ENCODE data around the gene CCDC66. TPM values are rescaled to one million over a fixed set of nuclear protein-coding genes. Genes with fewer than 3 reads are reported as not detected.

Gene CCDC66
- total RNA-seq, 1 experiment from 2014 or later, result 6.8 TPM

- in situ Hi-C loops (cut with HindIII; ENCODE audit: low pct_unique_long_range_greater_than_20kb, low sequenced_read_pairs), result no loop called here
- DNase-seq (ENCODE audit: low read depth), result no peak
Measured at GRCh38 chr3:56613016-56613415, 56.0 kb downstream of the CCDC66 start.

GRCh38 chr3:56616478-56617006 is 59.6 kb downstream of the CCDC66 start:
- no peak for DNase-seq (ENCODE audit: low read depth)
- in situ Hi-C loops (cut with HindIII; ENCODE audit: low pct_unique_long_range_greater_than_20kb, low sequenced_read_pairs), result no loop called here

GRCh38 chr3:56620371-56620770 is 63.4 kb downstream of the CCDC66 start:
- no peak for DNase-seq (ENCODE audit: low read depth)
- in situ Hi-C loops (cut with HindIII; ENCODE audit: low pct_unique_long_range_greater_than_20kb, low sequenced_read_pairs), result no loop called here

- in situ Hi-C loops (cut with HindIII; ENCODE audit: low pct_unique_long_range_greater_than_20kb, low sequenced_read_pairs), result no loop called here
- no peak for DNase-seq (ENCODE audit: low read depth)
Measured at GRCh38 chr3:56621681-56622080, 64.7 kb downstream of the CCDC66 start.

GRCh38 chr3:56622381-56622780 is 65.4 kb downstream of the CCDC66 start:
- in situ Hi-C loops (cut with HindIII; ENCODE audit: low pct_unique_long_range_greater_than_20kb, low sequenced_read_pairs), result no loop called here
- no peak for DNase-seq (ENCODE audit: low read depth)

GRCh38 chr3:56624725-56625124 is 67.8 kb downstream of the CCDC66 start:
- in situ Hi-C loops (cut with HindIII; ENCODE audit: low pct_unique_long_range_greater_than_20kb, low sequenced_read_pairs), result no loop called here

GRCh38 chr3:56629047-56629446 is 72.1 kb downstream of the CCDC66 start:
- peak; percentile 89 for DNase-seq (ENCODE audit: low read depth)
- in situ Hi-C loops (cut with HindIII; ENCODE audit: low pct_unique_long_range_greater_than_20kb, low sequenced_read_pairs), result no loop called here

More at GRCh38 chr3:56624725-56625124, 67.8 kb downstream of the CCDC66 start:
- DNase-seq (ENCODE audit: low read depth), result no peak

GRCh38 chr3:56629451-56629850 is 72.5 kb downstream of the CCDC66 start:
- in situ Hi-C loops (cut with HindIII; ENCODE audit: low pct_unique_long_range_greater_than_20kb, low sequenced_read_pairs), result no loop called here
- no peak for DNase-seq (ENCODE audit: low read depth)

GRCh38 chr3:56630966-56631365 is 74.0 kb downstream of the CCDC66 start:
- no peak for DNase-seq (ENCODE audit: low read depth)
- in situ Hi-C loops (cut with HindIII; ENCODE audit: low pct_unique_long_range_greater_than_20kb, low sequenced_read_pairs), result no loop called here

GRCh38 chr3:56633181-56633580 is 76.2 kb downstream of the CCDC66 start:
- in situ Hi-C loops (cut with HindIII; ENCODE audit: low pct_unique_long_range_greater_than_20kb, low sequenced_read_pairs), result no loop called here
- no peak for DNase-seq (ENCODE audit: low read depth)

GRCh38 chr3:56633602-56634535 is 76.9 kb downstream of the CCDC66 start:
- in situ Hi-C loops (cut with HindIII; ENCODE audit: low pct_unique_long_range_greater_than_20kb, low sequenced_read_pairs), result no loop called here
- no peak for DNase-seq (ENCODE audit: low read depth)

GRCh38 chr3:56645407-56645806 is 88.4 kb downstream of the CCDC66 start:
- no peak for DNase-seq (ENCODE audit: low read depth)
- in situ Hi-C loops (cut with HindIII; ENCODE audit: low pct_unique_long_range_greater_than_20kb, low sequenced_read_pairs), result no loop called here

GRCh38 chr3:56654460-56654859 is 97.5 kb downstream of the CCDC66 start:
- in situ Hi-C loops (cut with HindIII; ENCODE audit: low pct_unique_long_range_greater_than_20kb, low sequenced_read_pairs), result no loop called here
- no peak for DNase-seq (ENCODE audit: low read depth)

- no peak for DNase-seq (ENCODE audit: low read depth)
Measured at GRCh38 chr3:56655709-56656108, 98.7 kb downstream of the CCDC66 start.

GRCh38 chr3:56664823-56665222 is 107.8 kb downstream of the CCDC66 start:
- in situ Hi-C loops (cut with HindIII; ENCODE audit: low pct_unique_long_range_greater_than_20kb, low sequenced_read_pairs), result no loop called here

More at GRCh38 chr3:56655709-56656108, 98.7 kb downstream of the CCDC66 start:
- in situ Hi-C loops (cut with HindIII; ENCODE audit: low pct_unique_long_range_greater_than_20kb, low sequenced_read_pairs), result no loop called here

GRCh38 chr3:56667973-56668579 is 111.1 kb downstream of the CCDC66 start:
- no peak for DNase-seq (ENCODE audit: low read depth)
- in situ Hi-C loops (cut with HindIII; ENCODE audit: low pct_unique_long_range_greater_than_20kb, low sequenced_read_pairs), result no loop called here

More at GRCh38 chr3:56664823-56665222, 107.8 kb downstream of the CCDC66 start:
- DNase-seq (ENCODE audit: low read depth), result no peak
